GM23338 (cell line): ENCODE results near the gene COA1. TPM values are rescaled to one million over a fixed set of nuclear protein-coding genes. Genes with fewer than 3 reads are reported as not detected.
A peak's percentile ranks its signal among the peaks of the same experiment; 100 is the strongest.

ENCODE experiments used
- ATAC-seq: fragments of 200-7000 bp; cut with Tn5 transposase; 3 replicates; pipeline ENCODE4 v1.9.1; 2020
- DNase-seq: peaks from one replicate; pipeline ENCODE4 v3.0.0-alpha.2; 2015; ENCODE audit warnings: low spot score
- H2AFZ ChIP-seq: fragments of 200-600 bp; sonication (generic); 2 replicates; pipeline ENCODE4 v1.8.0; 2016; ENCODE audit warnings: antibody characterized with exemption, mild to moderate bottlenecking, moderate library complexity
- H3F3A ChIP-seq: fragments of 200-600 bp; sonication (generic); replicated peaks from 2 replicates; pipeline ENCODE4 v1.8.0; 2017; ENCODE audit warnings: antibody characterized with exemption, mixed run types, low read depth
- H3K27ac ChIP-seq: fragments of 200-600 bp; sonication (generic); 2 replicates; pipeline ENCODE4 v1.6.1; 2016; ENCODE audit warnings: low read depth
- H3K27me3 ChIP-seq: fragments of 200-600 bp; sonication (generic); 2 replicates; pipeline ENCODE4 v1.8.0; 2016; ENCODE audit warnings: mild to moderate bottlenecking, mixed run types, moderate library complexity; ENCODE audit not compliant: insufficient read depth
- H3K36me3 ChIP-seq: fragments of 200-600 bp; sonication (generic); 2 replicates; pipeline ENCODE4 v1.8.0; 2016; ENCODE audit warnings: mild to moderate bottlenecking; ENCODE audit not compliant: insufficient read depth
- H3K4me1 ChIP-seq: fragments of 200-600 bp; sonication (generic); 2 replicates; pipeline ENCODE4 v1.8.0; 2016; ENCODE audit warnings: mild to moderate bottlenecking, moderate library complexity; ENCODE audit not compliant: insufficient read depth
- H3K4me2 ChIP-seq: fragments of 200-600 bp; sonication (generic); 2 replicates; pipeline ENCODE4 v1.7.1; 2017; ENCODE audit warnings: mixed run types
- H3K4me3 ChIP-seq: fragments of 200-600 bp; sonication (generic); 2 replicates; pipeline ENCODE4 v1.6.1; 2016; ENCODE audit warnings: mixed run types
- H3K79me2 ChIP-seq: fragments of 200-600 bp; sonication (generic); replicated peaks from 2 replicates; pipeline ENCODE4 v1.8.0; 2017; ENCODE audit warnings: mild to moderate bottlenecking; ENCODE audit not compliant: insufficient read depth
- H3K9me2 ChIP-seq: fragments of 200-600 bp; sonication (generic); 2 replicates; pipeline ENCODE4 v1.8.0; 2017; ENCODE audit not compliant: insufficient read depth
- H4K20me1 ChIP-seq: fragments of 200-600 bp; sonication (generic); replicated peaks from 2 replicates; pipeline ENCODE4 v1.8.0; 2017; ENCODE audit warnings: mild to moderate bottlenecking; ENCODE audit not compliant: insufficient read depth
- H3K27ac Mint-ChIP-seq: 2 replicates; pipeline ENCODE4 v1.8.0; 2020; ENCODE audit warnings: inconsistent platforms, mild to moderate bottlenecking, moderate library complexity, mixed read lengths
- H3K27me3 Mint-ChIP-seq: 3 replicates; pipeline ENCODE4 v1.8.0; 2022; ENCODE audit warnings: low read depth, mild to moderate bottlenecking, moderate library complexity, mixed read lengths, inconsistent platforms; ENCODE audit not compliant: insufficient read depth, poor library complexity
- H3K36me3 Mint-ChIP-seq: 3 replicates; pipeline ENCODE4 v1.8.0; 2021; ENCODE audit warnings: low read depth, mild to moderate bottlenecking, inconsistent platforms, moderate library complexity, mixed read lengths
- H3K4me1 Mint-ChIP-seq: 3 replicates; pipeline ENCODE4 v1.8.0; 2020; ENCODE audit warnings: mild to moderate bottlenecking, inconsistent platforms, mixed read lengths
- H3K4me3 Mint-ChIP-seq: 3 replicates; pipeline ENCODE4 v1.8.0; 2021; ENCODE audit warnings: moderate library complexity, mild to moderate bottlenecking, inconsistent platforms, mixed read lengths
- H3K9me3 Mint-ChIP-seq: 3 replicates; pipeline ENCODE4 v1.8.0; 2020; ENCODE audit warnings: moderate library complexity, mild to moderate bottlenecking, inconsistent platforms, mixed read lengths
- CREB1 ChIP-seq: fragments of 250-450 bp; sonication (Bioruptor Pico); IDR thresholded peaks from 2 replicates; pipeline ENCODE4 v1.5.0; 2020; ENCODE audit warnings: low read depth, mild to moderate bottlenecking, moderate library complexity
- CTCF ChIP-seq, 2 experiments: fragments of 200-600 bp in 1 of 2; sonication (generic) in 1 of 2; conservative IDR thresholded peaks; 2 replicates each; pipeline versions ENCODE4 v1.5.1 to v1.6.1; 2016 to 2017; ENCODE audit warnings: antibody characterized with exemption in 2 of 2, low read depth in 2 of 2, mild to moderate bottlenecking in 2 of 2, moderate library complexity in 1 of 2
- ETS1 ChIP-seq: IDR thresholded peaks from 2 replicates; pipeline ENCODE4 v1.6.1; 2016; ENCODE audit warnings: antibody characterized with exemption
- EZH2 ChIP-seq: fragments of 200-600 bp; sonication (generic); IDR thresholded peaks from one replicate; pipeline ENCODE4 v1.8.0; 2017; ENCODE audit warnings: antibody characterized with exemption, mild to moderate bottlenecking, low read depth; ENCODE audit not compliant: unreplicated experiment
- EZH2phosphoT487 ChIP-seq: fragments of 200-600 bp; sonication (generic); IDR thresholded peaks from one replicate; pipeline ENCODE4 v1.8.1; 2018; ENCODE audit warnings: antibody characterized with exemption; ENCODE audit not compliant: unreplicated experiment
- JUNB ChIP-seq: IDR thresholded peaks from one replicate; pipeline ENCODE4 v1.6.1; 2016; ENCODE audit warnings: antibody characterized with exemption; ENCODE audit not compliant: unreplicated experiment
- NANOG ChIP-seq: IDR thresholded peaks from 2 replicates; pipeline ENCODE4 v1.6.1; 2016; ENCODE audit warnings: antibody characterized with exemption, borderline replicate concordance
- POLR2AphosphoS5 ChIP-seq: IDR thresholded peaks from 2 replicates; pipeline ENCODE4 v1.6.1; 2016; ENCODE audit warnings: antibody characterized with exemption, low read depth
- REST ChIP-seq: IDR thresholded peaks from one replicate; pipeline ENCODE4 v1.6.1; 2018; ENCODE audit warnings: antibody characterized with exemption; ENCODE audit not compliant: unreplicated experiment
- STAT1 ChIP-seq: IDR thresholded peaks from one replicate; pipeline ENCODE4 v1.6.1; 2016; ENCODE audit warnings: antibody characterized with exemption; ENCODE audit not compliant: unreplicated experiment
- ZNF114 ChIP-seq: fragments of 250-450 bp; sonication (Bioruptor Pico); IDR thresholded peaks from 2 replicates; pipeline ENCODE4 v1.5.0; 2020; ENCODE audit warnings: mild to moderate bottlenecking, moderate library complexity
- ZNF331 ChIP-seq: fragments of 250-450 bp; sonication (Bioruptor Pico); IDR thresholded peaks from 2 replicates; pipeline ENCODE4 v1.5.0; 2020; ENCODE audit warnings: low read depth, mild to moderate bottlenecking, moderate library complexity
- ZNF462 ChIP-seq: fragments of 250-450 bp; sonication (Bioruptor Pico); IDR thresholded peaks from 2 replicates; pipeline ENCODE4 v1.5.0; 2020; ENCODE audit warnings: mild to moderate bottlenecking, moderate library complexity
- polyA plus RNA-seq: library from polyadenylated mRNA; unstranded; fragments of >200 nt; fragmentation: Nextera tagmentation; extraction: Ambion mirVana; gene quantifications from 2 replicates; pipeline ENCODE4 v1.2.1, GENCODE V29; 2016
- total RNA-seq: library from RNA; depleted of rRNA; stranded (reverse); fragments of >200 nt; shearing (Covaris generic); gene quantifications from 2 replicates; pipeline ENCODE4 v1.2.3, GENCODE V29; 2014

COA1 gene
- total and polyA plus RNA-seq, 2 experiments from 2014 or later, result 156 to 158 TPM

- Histone ChIP-seq H4K20me1 (peaks cover 26% of the 10 kb centered on the region), H2AFZ (no peak overlapping the region), H3K4me2 (peak overlapping the region; percentile 22; the same call in 1 of the 2 replicates), H3K4me1 (peaks cover 44% of the 10 kb centered on the region), H3K27me3 (no peaks in the 10 kb centered on the region), H3K9me2 (no peaks in the 10 kb centered on the region), H3K79me2 (peaks cover 98% of the 10 kb centered on the region), H3F3A (no peaks in the 10 kb centered on the region), H3K36me3 (no peaks in the 10 kb centered on the region), H3K4me3 (no peak overlapping the region), H3K27ac (no peak overlapping the region)
- no peak overlapping the region for H3K27ac Mint-ChIP-seq
- H3K9me3 Mint-ChIP-seq, result no peaks in the 10 kb centered on the region
- no peak overlapping the region for H3K4me3 Mint-ChIP-seq
- TF ChIP-seq NANOG, result no peak
- no peak for TF ChIP-seq EZH2
- no peak for TF ChIP-seq CTCF (conservative IDR thresholded peaks at IDR 0.05; ENCODE audit: low read depth in 2 of 2)
- TF ChIP-seq REST, result no peak
- no peak for TF ChIP-seq ETS1
- no peak for TF ChIP-seq CREB1 (CRISPR knock-in tag)
- no peak for TF ChIP-seq JUNB
- TF ChIP-seq POLR2AphosphoS5, result no peak
- no peak for TF ChIP-seq STAT1
- TF ChIP-seq EZH2phosphoT487, result no peak
- no peak for TF ChIP-seq ZNF331
- no peak for TF ChIP-seq ZNF114 (CRISPR knock-in tag)
- no peak for TF ChIP-seq ZNF462 (CRISPR knock-in tag)
- peaks cover 14% of the 10 kb centered on the region; the same call in 2 of the 3 replicates for H3K4me1 Mint-ChIP-seq
- H3K36me3 Mint-ChIP-seq, result no peaks in the 10 kb centered on the region; the same call in 2 of the 3 replicates
- DNase-seq (no peak), ATAC-seq (no peak)
- H3K27me3 Mint-ChIP-seq, result no peaks in the 10 kb centered on the region
These were observed 34.0 kb downstream of the COA1 start for GRCh38 chr7:43695365-43695764.
